ENCODE data around the gene SPATA32.
A peak's percentile ranks its signal among the peaks of the same experiment; 100 is the strongest.
"Not testable (repeated sequence)": the region's sequence is repeated elsewhere in the genome, so short reads cannot be mapped to it uniquely, and the experiment has no call there.

SPATA32 gene

GRCh38 chr17:45305530-45306087 is 43.7 kb upstream of the SPATA32 start:
- Histone ChIP-seq H3K27me3 (ENCODE audit: insufficient read depth, low read length, poor library complexity) (no peaks in the 10 kb centered on the region), H3K9ac (ENCODE audit: low read depth, low read length) (no peak overlapping the region), H3K79me2 (ENCODE audit: insufficient read depth, low read length) (peaks cover 73% of the 10 kb centered on the region), H2AFZ (ENCODE audit: low read depth, low read length) (no peak overlapping the region), H4K20me1 (ENCODE audit: insufficient read depth, low read length) (peaks cover 28% of the 10 kb centered on the region), H3K27ac (ENCODE audit: low read length) (no peak overlapping the region), H3K9me3 (ENCODE audit: insufficient read depth, low read length, severe bottlenecking) (no peaks in the 10 kb centered on the region), H3K4me2 (ENCODE audit: insufficient read depth, low read length) (no peak overlapping the region), H3K4me3 (ENCODE audit: low read depth in 1 of 2, low read length in 2 of 2) (no peak overlapping the region), H3K36me3 (ENCODE audit: insufficient read depth, low read length) (peaks cover 15% of the 10 kb centered on the region), H3K4me1 (ENCODE audit: insufficient read depth, low read length) (no peaks in the 10 kb centered on the region)
- DNase-seq: no peak
- TF ChIP-seq CTCF (IDR thresholded peaks at IDR 0.05; ENCODE audit: borderline replicate concordance, extremely low read depth, low read length, poor library complexity, severe bottlenecking) (no peak), EZH2 (IDR thresholded peaks at IDR 0.05; ENCODE audit: borderline replicate concordance, low read depth, low read length, severe bottlenecking) (no peak)
- no peak for ATAC-seq (ENCODE audit: insufficient read depth, low read depth)

DNA sequence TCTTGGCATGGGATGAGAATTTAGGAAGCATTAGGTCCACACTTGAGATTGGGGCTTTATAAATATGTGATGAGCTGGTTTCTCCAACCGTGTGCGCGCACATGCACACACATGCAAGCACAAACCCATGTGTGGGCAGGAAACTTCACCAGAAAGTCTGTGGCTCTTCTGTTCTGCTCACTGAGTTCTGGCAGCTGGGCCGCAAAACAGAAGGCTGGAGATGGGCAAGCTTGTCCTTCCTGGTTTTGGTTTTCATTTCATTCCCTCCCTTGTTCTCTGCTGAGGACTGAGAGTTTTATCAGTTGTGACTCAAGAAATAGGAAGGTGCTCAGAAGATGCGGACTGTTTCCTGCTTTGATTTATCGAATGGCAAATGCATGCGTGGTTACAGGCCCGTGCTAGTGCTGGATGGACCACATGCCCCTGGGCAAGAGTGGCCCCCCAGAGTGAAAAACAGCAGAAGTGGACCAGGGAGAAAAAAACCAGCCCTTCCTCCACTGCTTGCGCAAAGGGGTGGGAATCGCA is 40.8 kb upstream of the SPATA32 start:
- Histone ChIP-seq H4K20me1 (ENCODE audit: insufficient read depth, low read length) (peaks cover 26% of the 10 kb centered on the region), H3K79me2 (ENCODE audit: insufficient read depth, low read length) (peaks cover 74% of the 10 kb centered on the region), H2AFZ (ENCODE audit: low read depth, low read length) (no peak overlapping the region), H3K27ac (ENCODE audit: low read length) (0 out of 2 replicates have a peak overlapping the region, but pooled peaks have one; percentile 3), H3K9ac (ENCODE audit: low read depth, low read length) (no peak overlapping the region), H3K4me2 (ENCODE audit: insufficient read depth, low read length) (no peak overlapping the region), H3K4me1 (ENCODE audit: insufficient read depth, low read length) (no peaks in the 10 kb centered on the region), H3K9me3 (ENCODE audit: insufficient read depth, low read length, severe bottlenecking) (no peaks in the 10 kb centered on the region), H3K36me3 (ENCODE audit: insufficient read depth, low read length) (peaks cover 7% of the 10 kb centered on the region; the same call in 1 of the 2 replicates), H3K27me3 (ENCODE audit: insufficient read depth, low read length, poor library complexity) (no peaks in the 10 kb centered on the region), H3K4me3 (ENCODE audit: low read depth in 1 of 2, low read length in 2 of 2) (no peak overlapping the region)
- TF ChIP-seq EZH2 (IDR thresholded peaks at IDR 0.05; ENCODE audit: borderline replicate concordance, low read depth, low read length, severe bottlenecking) (no peak), CTCF (IDR thresholded peaks at IDR 0.05; ENCODE audit: borderline replicate concordance, extremely low read depth, low read length, poor library complexity, severe bottlenecking) (no peak)
- DNase-seq: peak; percentile 23
- peak; percentile 55 for ATAC-seq (ENCODE audit: insufficient read depth, low read depth)

DNA sequence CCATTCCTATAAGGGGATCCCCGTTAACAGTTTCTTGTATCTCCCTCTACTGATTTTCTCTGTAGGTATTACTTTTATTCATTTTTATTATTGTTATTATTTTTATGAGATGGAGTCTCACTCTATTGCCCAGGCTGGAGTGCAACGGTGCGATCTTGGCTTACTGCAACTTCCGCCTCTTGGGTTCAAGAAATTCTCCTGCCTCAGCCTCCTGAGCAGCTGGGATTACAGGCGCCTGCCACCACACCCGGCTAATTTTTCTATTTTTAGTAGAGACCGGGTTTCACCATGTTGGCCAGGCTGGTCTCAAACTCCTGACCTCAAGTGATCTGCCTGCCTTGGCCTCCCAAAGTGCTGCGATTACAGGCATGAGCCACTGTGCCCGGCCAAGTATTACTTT is 40.3 kb upstream of the SPATA32 start:
- Histone ChIP-seq H3K79me2 (ENCODE audit: insufficient read depth, low read length) (peaks cover 72% of the 10 kb centered on the region), H4K20me1 (ENCODE audit: insufficient read depth, low read length) (peaks cover 25% of the 10 kb centered on the region; the same call in 1 of the 2 replicates)
- H3K4me1 ChIP-seq (ENCODE audit: insufficient read depth, low read length); DNase-seq; H3K9ac ChIP-seq (ENCODE audit: low read depth, low read length); H3K36me3 ChIP-seq (ENCODE audit: insufficient read depth, low read length); H3K27ac ChIP-seq (ENCODE audit: low read length); ATAC-seq (ENCODE audit: insufficient read depth, low read depth); H3K27me3 ChIP-seq (ENCODE audit: insufficient read depth, low read length, poor library complexity); H3K4me3 ChIP-seq (ENCODE audit: low read depth in 1 of 2, low read length in 2 of 2); H3K4me2 ChIP-seq (ENCODE audit: insufficient read depth, low read length); H3K9me3 ChIP-seq (ENCODE audit: insufficient read depth, low read length, severe bottlenecking); H2AFZ ChIP-seq (ENCODE audit: low read depth, low read length): not testable (repeated sequence)

GRCh38 chr17:45301674-45302073 is 39.8 kb upstream of the SPATA32 start:
- Histone ChIP-seq H3K27ac (ENCODE audit: low read length) (no peak overlapping the region), H3K36me3 (ENCODE audit: insufficient read depth, low read length) (peaks cover 7% of the 10 kb centered on the region; the same call in 1 of the 2 replicates), H3K9me3 (ENCODE audit: insufficient read depth, low read length, severe bottlenecking) (no peaks in the 10 kb centered on the region), H3K4me1 (ENCODE audit: insufficient read depth, low read length) (no peaks in the 10 kb centered on the region), H3K4me3 (ENCODE audit: low read depth in 1 of 2, low read length in 2 of 2) (no peak overlapping the region), H3K27me3 (ENCODE audit: insufficient read depth, low read length, poor library complexity) (no peaks in the 10 kb centered on the region), H3K79me2 (ENCODE audit: insufficient read depth, low read length) (peaks cover 74% of the 10 kb centered on the region), H3K4me2 (ENCODE audit: insufficient read depth, low read length) (no peak overlapping the region), H4K20me1 (ENCODE audit: insufficient read depth, low read length) (peaks cover 30% of the 10 kb centered on the region), H3K9ac (ENCODE audit: low read depth, low read length) (no peak overlapping the region), H2AFZ (ENCODE audit: low read depth, low read length) (no peak overlapping the region)
- no peak for ATAC-seq (ENCODE audit: insufficient read depth, low read depth)
- no peak for TF ChIP-seq EZH2 (IDR thresholded peaks at IDR 0.05; ENCODE audit: borderline replicate concordance, low read depth, low read length, severe bottlenecking)
- TF ChIP-seq CTCF (IDR thresholded peaks at IDR 0.05; ENCODE audit: borderline replicate concordance, extremely low read depth, low read length, poor library complexity, severe bottlenecking): no peak
- DNase-seq: no peak

Data from DND-41 (cell line).